NOMO-1 treated with DMSO at 0.1 percent for 48 hours (cell line): Measurements from ENCODE around the gene CCDC83.
"Not testable (repeated sequence)": the region's sequence is repeated elsewhere in the genome, so short reads cannot be mapped to it uniquely, and the experiment has no call there.

Experiments used
- DNase-seq: peaks from one replicate; lab custom pipeline; 2025; ENCODE audit not compliant: unreplicated experiment; lab: John Stamatoyannopoulos, UW

CCDC83 gene

GRCh38 chr11:85939099-85940015 lies 84.2 kb downstream of the CCDC83 start:
- DNase-seq, result no peak

- peak; percentile 56 for DNase-seq
Measured at GRCh38 chr11:85941380-85941973, 86.3 kb downstream of the CCDC83 start.

- DNase-seq, result no peak
Measured at GRCh38 chr11:85945296-85945695, 90.1 kb downstream of the CCDC83 start.

- DNase-seq, result peak; percentile 40
Measured at GRCh38 chr11:85945788-85946187, 90.6 kb downstream of the CCDC83 start.

- no peak for DNase-seq
Measured at GRCh38 chr11:85946221-85946620, 91.0 kb downstream of the CCDC83 start.

- peak; percentile 75 for DNase-seq
Measured at GRCh38 chr11:85947431-85948272, 92.5 kb downstream of the CCDC83 start.

GRCh38 chr11:85948884-85949283 lies 93.7 kb downstream of the CCDC83 start:
- DNase-seq, result no peak

- DNase-seq, result no peak
Measured at GRCh38 chr11:85949798-85950197, 94.6 kb downstream of the CCDC83 start.

GRCh38 chr11:85950317-85951048 lies 95.3 kb downstream of the CCDC83 start:
- no peak for DNase-seq

GRCh38 chr11:85951049-85951405 lies 95.8 kb downstream of the CCDC83 start:
- no peak for DNase-seq

GRCh38 chr11:85951428-85952107 lies 96.4 kb downstream of the CCDC83 start:
- DNase-seq, result no peak

- not testable (repeated sequence) for DNase-seq
Measured at GRCh38 chr11:85952108-85952485, 96.9 kb downstream of the CCDC83 start.

GRCh38 chr11:85953491-85954143 lies 98.4 kb downstream of the CCDC83 start:
- DNase-seq, result no peak

GRCh38 chr11:85955531-85955930 lies 100.3 kb downstream of the CCDC83 start:
- no peak for DNase-seq

- DNase-seq, result no peak
Measured at GRCh38 chr11:85960678-85961077, 105.5 kb downstream of the CCDC83 start.

- DNase-seq, result no peak
Measured at GRCh38 chr11:85961130-85961529, 105.9 kb downstream of the CCDC83 start.

- DNase-seq, result no peak
Measured at GRCh38 chr11:85961930-85962363, 106.8 kb downstream of the CCDC83 start.

GRCh38 chr11:85965202-85965601 lies 110.0 kb downstream of the CCDC83 start:
- no peak for DNase-seq

GRCh38 chr11:85967457-85967856 lies 112.3 kb downstream of the CCDC83 start:
- no peak for DNase-seq
